GM19099 (cell line): ENCODE measurements around the gene HSD17B7.

Source experiments
- POLR2A ChIP-seq: IDR thresholded peaks from 3 replicates; pipeline ENCODE4 v1.6.1; 2011; ENCODE audit warnings: low read depth; ENCODE audit not compliant: insufficient read length; ENCODE audit errors: extremely low read depth

The HSD17B7 gene

DNA sequence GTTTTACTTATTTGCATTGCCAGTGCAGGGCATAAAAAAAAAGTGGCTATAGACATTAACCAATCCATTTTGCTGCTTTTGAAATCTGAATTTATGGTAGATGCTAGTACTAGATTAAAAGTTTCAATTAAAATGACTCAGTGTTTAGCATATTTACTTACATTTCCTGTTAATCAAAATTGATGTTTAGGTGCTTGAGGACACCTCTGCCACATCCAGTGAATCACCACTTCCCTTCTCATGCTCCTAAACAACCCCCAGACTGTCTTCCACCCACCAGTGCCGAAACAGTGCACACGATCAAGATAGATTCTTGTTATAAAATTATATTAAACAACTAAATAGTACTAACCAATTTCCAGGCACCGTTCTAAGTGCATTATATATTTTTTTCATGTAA, 32.7 kb downstream of the HSD17B7 start:
- no peak for TF ChIP-seq POLR2A

DNA sequence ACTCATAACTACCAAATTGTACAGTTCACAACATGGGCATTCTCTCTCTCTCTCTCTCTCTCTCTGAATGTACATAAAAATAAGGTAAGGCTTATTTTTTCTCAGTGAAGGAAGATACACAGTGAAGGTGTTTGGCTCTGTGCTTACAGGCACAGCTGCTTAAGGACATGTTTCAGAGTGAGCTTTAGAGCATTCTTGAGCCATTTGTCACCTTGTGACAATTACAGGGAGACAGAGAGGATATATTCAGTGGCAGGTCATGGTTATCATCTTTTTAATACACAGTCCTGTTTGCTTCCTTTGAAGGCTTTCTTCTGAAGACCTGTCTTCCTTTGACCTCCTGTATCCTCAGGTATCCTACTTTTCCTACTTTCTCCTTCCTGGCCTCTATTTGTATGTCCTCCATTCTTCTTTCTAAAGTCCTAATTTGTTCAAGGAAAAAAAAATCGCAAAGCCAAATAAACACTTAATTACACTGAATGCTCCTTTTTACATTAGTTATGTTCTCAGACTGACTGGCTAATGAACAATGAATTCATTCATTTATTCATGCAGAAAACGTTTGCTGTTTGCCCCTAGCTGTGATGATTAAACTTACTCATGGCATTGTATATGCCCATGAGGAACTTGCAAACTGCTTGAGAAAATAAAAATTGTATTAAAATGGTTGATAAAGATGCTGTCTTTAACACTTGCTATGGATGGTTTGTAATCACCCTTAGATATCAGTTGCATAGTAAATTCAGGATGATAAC, 33.4 kb downstream of the HSD17B7 start:
- TF ChIP-seq POLR2A: no peak

DNA sequence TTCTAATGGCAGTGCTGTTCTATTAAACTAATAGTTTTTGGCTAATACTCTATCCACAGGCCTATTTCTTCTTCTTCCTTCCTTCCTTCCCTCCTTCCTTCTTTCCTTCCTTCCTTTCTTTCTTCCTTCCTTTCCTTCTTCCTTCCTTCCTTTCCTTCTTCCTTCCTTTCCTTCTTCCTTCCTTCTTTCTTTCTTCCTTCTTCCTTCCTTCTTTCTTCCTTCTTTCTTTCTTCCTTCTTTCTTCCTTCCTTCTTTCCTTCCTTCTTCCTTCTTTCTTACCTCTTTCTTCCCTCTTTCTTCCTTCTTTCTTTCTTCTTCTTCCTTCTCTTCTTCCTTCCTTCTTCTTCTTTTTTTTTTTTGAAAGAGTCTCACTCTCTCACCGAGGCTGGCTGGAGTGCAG, 38.8 kb downstream of the HSD17B7 start:
- no peak for TF ChIP-seq POLR2A

DNA sequence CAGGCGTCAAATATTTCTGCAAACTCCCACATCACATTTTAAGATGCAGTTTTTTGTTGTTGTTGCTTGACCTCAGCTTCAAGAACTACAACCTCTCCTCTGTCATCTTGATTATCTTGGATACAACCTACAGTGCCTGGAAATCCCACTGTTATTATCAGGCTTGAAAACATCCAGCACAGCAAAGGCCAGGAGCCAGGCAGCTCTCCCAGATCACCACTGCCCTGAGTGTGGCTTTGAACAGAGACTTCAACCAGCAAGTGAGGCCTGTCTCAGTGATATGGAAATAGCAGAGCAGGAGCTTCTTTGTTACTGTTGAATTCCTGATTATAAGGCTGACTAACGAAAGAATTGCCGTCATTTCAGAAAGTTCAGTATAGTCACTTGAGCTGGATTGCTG, 42.0 kb downstream of the HSD17B7 start:
- no peak for TF ChIP-seq POLR2A

DNA sequence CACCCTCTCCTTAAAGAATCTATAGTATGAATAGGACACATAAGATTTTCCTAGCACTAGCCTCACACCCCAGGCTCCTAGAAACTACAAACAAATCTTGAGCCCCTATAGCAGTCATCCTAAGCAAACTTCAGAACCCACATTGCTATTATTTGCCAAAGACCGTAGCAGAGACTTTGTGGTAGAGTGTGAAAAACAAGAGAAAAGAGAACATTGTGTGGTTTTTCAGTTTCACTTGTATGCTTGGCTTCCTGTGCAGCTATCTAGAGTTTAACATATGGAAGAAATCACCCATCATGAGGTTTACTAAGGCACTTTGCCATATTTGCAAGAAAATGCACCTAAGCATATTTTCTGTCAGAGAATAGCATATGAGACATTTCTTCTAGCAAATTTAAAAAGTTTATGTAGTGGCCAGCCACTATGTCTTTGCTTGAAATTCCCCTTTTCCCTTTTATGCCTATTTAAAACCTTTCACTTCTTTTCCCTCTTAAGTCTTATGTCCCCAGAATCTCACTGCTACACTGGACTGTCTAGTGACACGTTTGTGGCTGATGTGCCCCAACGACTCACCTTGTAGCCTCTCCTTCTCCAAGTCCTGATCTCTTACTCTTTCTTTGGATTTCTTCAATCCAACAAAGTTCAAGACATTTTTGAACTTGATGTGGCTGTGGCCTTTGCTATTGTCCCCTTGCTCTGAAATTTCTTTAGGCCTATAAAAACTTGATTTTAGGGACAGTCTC, 44.8 kb downstream of the HSD17B7 start:
- TF ChIP-seq POLR2A: no peak

DNA sequence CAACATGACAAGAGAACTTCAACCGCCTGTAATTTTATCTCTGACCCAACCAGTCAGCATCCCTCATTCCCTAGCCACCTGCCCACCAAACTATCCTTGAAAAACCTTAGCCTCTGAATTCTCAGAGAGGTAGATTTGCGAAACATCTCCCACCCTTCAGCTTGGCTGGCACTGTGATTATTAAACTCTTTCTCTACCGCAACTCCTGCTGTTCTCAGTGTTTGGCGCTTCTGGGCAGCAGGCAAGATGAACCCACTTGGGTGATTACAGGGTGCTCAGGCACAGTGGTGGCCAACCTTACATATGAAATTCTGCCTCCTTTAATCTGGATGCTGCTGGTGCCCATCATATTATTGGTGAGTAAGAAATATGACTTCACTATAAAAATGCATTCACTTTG, 48.4 kb downstream of the HSD17B7 start:
- no peak for TF ChIP-seq POLR2A

DNA sequence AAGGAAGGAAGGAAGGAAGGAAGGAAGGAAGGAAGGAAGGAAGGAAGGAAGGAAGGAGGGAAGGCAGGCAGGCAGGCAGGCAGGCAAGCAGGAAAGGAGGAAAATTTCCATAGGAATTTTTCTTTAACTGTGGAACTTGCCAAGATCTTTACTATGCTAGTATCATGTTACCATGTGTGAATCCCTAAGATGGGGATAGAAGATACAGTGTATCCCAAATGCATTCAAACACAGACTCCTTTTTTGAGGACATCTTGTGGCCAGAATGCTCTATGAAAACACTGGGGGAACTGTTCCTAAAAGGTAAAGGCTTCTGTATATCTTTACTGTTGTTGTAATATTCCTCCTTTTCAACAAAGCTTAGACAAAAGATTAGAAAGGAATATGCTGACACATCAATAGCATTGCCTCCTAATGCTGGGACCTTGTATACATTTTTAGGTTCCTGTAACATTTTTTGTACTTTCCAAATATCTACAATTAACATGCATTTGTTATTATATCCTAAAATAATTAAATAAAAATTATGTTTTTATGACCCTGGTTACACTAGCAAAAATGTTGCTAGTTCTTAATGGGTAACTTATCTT, 49.8 kb downstream of the HSD17B7 start:
- TF ChIP-seq POLR2A: no peak

DNA sequence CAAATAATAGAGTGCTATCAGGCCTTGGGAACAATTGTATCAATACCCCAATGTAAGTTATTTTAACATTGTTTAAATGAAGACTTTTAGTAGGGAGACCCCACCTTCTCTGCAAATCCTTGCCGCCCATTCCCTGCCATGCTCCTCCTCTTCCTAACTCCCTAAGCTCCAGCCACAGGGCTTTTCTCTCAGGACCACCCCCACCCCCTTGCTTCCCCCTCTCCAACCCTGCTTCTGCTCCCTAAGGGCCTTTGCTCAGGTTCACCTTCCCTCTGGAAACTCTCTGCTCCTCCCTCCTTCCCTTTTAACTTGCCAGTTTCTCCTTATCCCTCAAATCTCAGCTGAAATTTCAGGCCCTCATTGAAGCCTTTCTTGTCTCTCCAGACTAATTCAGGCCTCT, 53.7 kb downstream of the HSD17B7 start:
- TF ChIP-seq POLR2A: no peak

DNA sequence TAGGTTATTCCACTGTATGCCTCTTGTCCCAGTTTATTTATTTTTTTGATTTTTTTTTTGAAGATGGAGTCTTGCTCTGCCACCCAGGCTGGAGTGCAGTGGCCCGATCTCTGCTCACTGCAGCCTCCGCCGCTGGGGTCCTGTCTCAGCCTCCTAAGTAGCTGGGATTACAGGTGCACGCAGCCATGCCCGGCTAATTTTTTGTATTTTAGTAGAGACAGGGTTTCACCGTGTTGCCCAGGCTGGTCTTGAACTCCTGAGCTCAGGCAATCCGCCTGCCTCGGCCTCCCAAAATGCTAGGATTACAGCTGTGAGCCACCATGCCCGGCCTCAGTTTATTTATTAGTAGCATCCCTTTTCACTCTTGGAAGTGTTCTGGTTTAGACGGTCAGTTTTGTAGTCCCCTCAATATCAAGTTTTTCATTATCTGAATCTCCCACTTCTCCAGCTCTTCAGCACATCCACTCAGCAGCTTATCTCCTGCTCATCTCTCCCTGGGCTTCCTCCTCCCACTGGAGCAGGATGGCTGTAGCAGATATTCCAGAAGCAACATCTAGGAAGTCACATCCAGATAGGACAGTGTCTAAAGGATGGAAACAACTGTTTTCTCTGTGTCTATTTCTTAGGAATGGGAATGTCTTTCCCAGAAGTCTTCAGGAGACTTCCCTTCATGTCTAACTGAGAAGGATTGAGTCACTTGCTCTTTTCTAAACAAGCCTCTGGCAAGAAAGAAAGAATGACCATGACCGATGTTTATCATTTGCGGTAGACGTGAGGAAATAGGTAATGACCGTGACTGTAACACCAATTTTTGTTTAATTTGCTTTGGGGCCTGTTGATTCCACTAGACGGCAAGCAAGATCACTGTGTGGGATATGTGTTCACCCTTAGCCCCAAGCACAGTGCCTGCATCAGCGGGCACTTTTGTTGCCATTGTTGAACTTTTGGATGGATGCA, 56.0 kb downstream of the HSD17B7 start:
- TF ChIP-seq POLR2A: no peak

DNA sequence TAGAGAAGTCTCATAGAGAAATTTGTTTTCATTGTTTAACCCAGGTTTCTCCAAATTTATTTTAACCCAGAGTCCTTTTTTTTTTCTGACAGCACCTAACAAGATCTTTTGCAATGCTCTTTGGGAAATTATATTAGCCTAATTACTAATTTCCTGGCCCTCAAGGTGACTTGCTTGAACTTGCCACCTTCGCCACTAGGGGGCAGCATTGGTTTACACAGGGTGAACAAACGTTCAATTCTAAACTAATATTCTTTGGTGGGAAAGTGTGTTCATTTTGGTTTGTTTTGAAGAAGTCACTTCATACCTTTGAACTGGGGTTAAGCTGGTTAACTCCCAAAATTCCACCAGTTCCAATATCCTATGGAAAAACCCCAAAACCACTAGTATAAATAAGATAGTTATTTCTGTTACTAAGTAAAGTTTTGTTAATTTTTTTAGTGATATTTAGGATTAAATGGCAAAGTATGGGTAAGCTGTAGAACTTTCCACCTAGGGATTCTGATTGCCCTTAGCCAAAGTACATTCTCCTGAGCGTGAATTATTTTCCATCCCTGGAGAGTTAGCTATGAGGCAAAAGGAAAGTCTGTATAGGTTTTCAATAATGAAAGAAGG, 57.4 kb downstream of the HSD17B7 start:
- TF ChIP-seq POLR2A: no peak

DNA sequence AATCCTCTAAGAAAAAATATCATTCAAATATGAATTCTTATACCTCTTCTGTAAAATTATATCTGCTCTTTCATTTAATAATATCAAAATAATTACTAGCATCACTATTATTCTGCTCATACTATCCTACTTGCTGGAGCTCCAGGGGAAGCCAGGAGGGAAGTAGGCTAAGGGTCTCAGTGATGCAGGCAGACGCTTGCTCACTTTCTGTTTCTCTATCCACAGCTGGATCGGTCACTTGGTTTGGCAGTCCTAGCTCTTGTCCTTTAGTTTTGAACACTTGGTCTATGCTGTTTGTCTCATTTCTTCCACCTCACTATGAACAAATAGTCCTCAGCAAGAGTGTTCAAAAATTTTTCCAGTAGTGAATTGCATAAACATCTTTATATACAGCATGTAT, 59.2 kb downstream of the HSD17B7 start:
- no peak for TF ChIP-seq POLR2A

DNA sequence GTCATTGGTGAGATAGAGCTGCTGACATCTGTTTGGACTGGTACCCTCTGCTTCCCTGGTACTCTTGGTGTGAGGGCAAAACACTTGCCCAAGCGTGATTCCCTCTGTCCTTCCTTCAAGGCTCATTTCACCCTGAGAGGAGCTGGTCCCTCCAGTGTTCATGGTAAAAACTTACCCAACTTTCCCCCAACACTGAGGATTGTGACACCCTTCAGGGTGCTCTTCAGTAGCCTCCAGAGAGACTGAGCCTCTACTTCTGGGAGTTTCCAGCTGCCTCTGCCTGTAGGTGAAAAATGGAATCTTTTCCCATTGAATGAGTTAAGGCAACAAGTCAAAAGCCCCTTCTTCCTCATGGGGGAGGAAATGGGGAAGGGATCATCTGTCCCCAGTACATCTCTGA, 60.8 kb downstream of the HSD17B7 start:
- TF ChIP-seq POLR2A: no peak

DNA sequence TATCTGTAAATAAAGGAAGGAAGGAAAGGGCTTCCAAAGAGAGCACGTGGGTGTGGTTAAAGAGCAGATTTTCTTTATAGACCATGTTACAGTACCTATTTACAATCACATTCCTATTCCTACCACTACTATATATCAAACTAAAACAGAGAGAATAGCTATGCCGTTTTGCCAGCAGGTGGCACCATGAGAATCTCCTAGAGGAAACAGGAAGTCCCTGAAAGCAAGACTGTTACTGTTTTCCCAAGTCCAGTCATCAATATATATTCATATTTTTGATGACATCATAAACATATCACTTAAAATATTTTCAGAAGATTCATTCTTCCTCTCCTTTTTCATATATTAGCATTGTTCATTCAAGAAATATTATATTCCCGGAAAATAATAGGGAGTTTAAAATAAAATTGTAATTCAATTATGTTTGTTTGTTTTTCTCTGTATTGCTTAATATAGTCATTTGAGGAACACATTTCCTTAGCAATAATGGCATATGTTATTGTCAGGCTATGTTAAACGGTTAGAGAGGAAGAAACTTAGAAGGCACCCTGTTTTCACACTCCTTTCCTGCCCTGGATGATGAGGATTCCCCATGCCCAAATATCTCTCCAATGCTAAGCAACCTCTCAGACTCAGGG, 63.9 kb downstream of the HSD17B7 start:
- no peak for TF ChIP-seq POLR2A
